Neural cell (in vitro differentiated cells): ENCODE measurements around the gene FOXO6.

ENCODE experiments used
- EP300 ChIP-seq: fragments of 450-650 bp; conservative IDR thresholded peaks from 2 replicates; pipeline ENCODE4 v1.6.1; 2014; ENCODE audit warnings: antibody characterized with exemption, mild to moderate bottlenecking, moderate library complexity; ENCODE audit not compliant: poor library complexity, severe bottlenecking
- EZH2 ChIP-seq: fragments of 200-600, 300-800 bp; shearing (Covaris generic), sonication (generic); IDR thresholded peaks from 2 replicates; pipeline ENCODE4 v1.6.1; 2014; ENCODE audit warnings: antibody characterized with exemption, low read length, borderline replicate concordance, mild to moderate bottlenecking; ENCODE audit not compliant: insufficient read depth, poor library complexity, severe bottlenecking
- MXI1 ChIP-seq: fragments of 450-650 bp; conservative IDR thresholded peaks from 2 replicates; pipeline ENCODE4 v1.6.1; 2014; ENCODE audit warnings: antibody characterized with exemption, mild to moderate bottlenecking; ENCODE audit not compliant: poor library complexity, severe bottlenecking
- POLR2AphosphoS5 ChIP-seq: IDR thresholded peaks from 2 replicates; pipeline ENCODE4 v1.6.1; 2012
- SMC3 ChIP-seq: fragments of 450-650 bp; conservative IDR thresholded peaks from 2 replicates; pipeline ENCODE4 v1.6.1; 2014; ENCODE audit warnings: antibody characterized with exemption, mild to moderate bottlenecking, moderate library complexity; ENCODE audit not compliant: poor library complexity
- TAF1 ChIP-seq: IDR thresholded peaks from 2 replicates; pipeline ENCODE4 v1.6.1; 2012; ENCODE audit warnings: low read depth
- TF ChIP-seq, protein P1 (sequence below): fragments of 450-650 bp; IDR thresholded peaks from 2 replicates; pipeline ENCODE4 v1.5.1; 2014; ENCODE audit warnings: antibody characterized with exemption, mild to moderate bottlenecking, moderate library complexity; ENCODE audit not compliant: poor library complexity, severe bottlenecking
- TF ChIP-seq, protein P2 (sequence below): IDR thresholded peaks from 2 replicates; pipeline ENCODE4 v1.6.1; 2012; ENCODE audit warnings: borderline replicate concordance

DNA sequence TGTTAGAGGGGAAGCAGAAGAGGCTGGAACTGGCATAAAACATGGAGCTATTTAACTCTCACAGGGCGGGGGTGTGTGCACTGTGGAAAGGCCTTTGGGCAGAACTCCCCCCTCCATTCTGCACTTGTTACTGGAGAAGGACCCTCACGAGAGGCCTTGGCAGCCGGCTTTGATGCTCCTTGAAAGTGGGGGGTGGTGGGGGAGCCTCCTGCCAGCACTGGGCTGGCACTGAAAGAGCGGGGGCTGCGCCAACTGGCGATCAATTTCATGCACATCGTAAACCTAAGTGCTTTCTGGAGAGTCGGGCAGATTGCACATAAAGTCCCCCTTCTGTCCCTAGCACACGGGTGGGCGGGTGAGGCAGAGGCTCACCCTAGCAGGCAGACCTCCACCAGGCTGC, 28.9 kb downstream of the FOXO6 start:
- TF ChIP-seq, protein P1, sequence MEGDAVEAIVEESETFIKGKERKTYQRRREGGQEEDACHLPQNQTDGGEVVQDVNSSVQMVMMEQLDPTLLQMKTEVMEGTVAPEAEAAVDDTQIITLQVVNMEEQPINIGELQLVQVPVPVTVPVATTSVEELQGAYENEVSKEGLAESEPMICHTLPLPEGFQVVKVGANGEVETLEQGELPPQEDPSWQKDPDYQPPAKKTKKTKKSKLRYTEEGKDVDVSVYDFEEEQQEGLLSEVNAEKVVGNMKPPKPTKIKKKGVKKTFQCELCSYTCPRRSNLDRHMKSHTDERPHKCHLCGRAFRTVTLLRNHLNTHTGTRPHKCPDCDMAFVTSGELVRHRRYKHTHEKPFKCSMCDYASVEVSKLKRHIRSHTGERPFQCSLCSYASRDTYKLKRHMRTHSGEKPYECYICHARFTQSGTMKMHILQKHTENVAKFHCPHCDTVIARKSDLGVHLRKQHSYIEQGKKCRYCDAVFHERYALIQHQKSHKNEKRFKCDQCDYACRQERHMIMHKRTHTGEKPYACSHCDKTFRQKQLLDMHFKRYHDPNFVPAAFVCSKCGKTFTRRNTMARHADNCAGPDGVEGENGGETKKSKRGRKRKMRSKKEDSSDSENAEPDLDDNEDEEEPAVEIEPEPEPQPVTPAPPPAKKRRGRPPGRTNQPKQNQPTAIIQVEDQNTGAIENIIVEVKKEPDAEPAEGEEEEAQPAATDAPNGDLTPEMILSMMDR = no peak
- TF ChIP-seq EZH2 (no peak), EP300 (no peak), MXI1 (no peak), POLR2AphosphoS5 (no peak), TAF1 (no peak), SMC3 (no peak)
- TF ChIP-seq, protein P2, sequence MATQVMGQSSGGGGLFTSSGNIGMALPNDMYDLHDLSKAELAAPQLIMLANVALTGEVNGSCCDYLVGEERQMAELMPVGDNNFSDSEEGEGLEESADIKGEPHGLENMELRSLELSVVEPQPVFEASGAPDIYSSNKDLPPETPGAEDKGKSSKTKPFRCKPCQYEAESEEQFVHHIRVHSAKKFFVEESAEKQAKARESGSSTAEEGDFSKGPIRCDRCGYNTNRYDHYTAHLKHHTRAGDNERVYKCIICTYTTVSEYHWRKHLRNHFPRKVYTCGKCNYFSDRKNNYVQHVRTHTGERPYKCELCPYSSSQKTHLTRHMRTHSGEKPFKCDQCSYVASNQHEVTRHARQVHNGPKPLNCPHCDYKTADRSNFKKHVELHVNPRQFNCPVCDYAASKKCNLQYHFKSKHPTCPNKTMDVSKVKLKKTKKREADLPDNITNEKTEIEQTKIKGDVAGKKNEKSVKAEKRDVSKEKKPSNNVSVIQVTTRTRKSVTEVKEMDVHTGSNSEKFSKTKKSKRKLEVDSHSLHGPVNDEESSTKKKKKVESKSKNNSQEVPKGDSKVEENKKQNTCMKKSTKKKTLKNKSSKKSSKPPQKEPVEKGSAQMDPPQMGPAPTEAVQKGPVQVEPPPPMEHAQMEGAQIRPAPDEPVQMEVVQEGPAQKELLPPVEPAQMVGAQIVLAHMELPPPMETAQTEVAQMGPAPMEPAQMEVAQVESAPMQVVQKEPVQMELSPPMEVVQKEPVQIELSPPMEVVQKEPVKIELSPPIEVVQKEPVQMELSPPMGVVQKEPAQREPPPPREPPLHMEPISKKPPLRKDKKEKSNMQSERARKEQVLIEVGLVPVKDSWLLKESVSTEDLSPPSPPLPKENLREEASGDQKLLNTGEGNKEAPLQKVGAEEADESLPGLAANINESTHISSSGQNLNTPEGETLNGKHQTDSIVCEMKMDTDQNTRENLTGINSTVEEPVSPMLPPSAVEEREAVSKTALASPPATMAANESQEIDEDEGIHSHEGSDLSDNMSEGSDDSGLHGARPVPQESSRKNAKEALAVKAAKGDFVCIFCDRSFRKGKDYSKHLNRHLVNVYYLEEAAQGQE = no peak
